Right hindlimb (tissue), 1 donor: ENCODE measurements around the gene AOX1.
"Not testable (repeated sequence)": the region's sequence is repeated elsewhere in the genome, so short reads cannot be mapped to it uniquely, and the experiment has no call there.

Experiments
- DNase-seq: peaks from one replicate; pipeline ENCODE4 v3.0.0-alpha.2; 2018

Gene AOX1

GRCh38 chr2:200705305-200706041 is 119.7 kb downstream of the AOX1 start:
- DNase-seq = peak; percentile 38

GRCh38 chr2:200708943-200709342 is 123.1 kb downstream of the AOX1 start:
- DNase-seq = no peak

GRCh38 chr2:200713003-200713703 is 127.3 kb downstream of the AOX1 start:
- DNase-seq = peak; percentile 87

GRCh38 chr2:200713704-200714064 is 127.9 kb downstream of the AOX1 start:
- no peak for DNase-seq

- DNase-seq = not testable (repeated sequence)
Observed at GRCh38 chr2:200715014-200715413, 129.2 kb downstream of the AOX1 start.

DNA sequence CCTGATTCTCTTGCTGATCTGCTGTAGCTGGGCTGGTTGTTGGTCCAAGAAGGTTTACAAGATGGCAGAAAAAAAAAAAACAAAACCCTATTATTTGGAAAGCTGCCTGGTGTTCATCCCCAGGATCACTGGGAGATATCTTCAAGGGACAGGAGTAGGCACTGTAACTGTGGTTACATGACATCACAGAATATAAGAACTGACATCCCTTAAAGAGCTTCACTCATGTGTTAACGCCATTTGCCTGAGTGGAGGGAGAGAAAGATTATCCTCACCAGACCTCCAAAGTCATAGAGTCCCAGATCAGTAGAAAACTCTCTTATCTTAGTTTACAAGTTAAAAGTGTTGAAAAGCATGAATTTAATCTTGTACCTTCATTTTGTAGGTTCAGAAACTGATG is 130.6 kb downstream of the AOX1 start:
- DNase-seq = no peak
